Measurements from ENCODE around the gene FBXO45. TPM values are rescaled to one million over a fixed set of nuclear protein-coding genes. Genes with fewer than 3 reads are reported as not detected.

FBXO45 gene
- total RNA-seq, 1 donor from 2014 or later: 9.9 TPM

GRCh38 chr3:196600359-196600758 lies 31.9 kb downstream of the FBXO45 start:
- no peak overlapping the region for H3K4me3 Mint-ChIP-seq (ENCODE audit: unreplicated experiment)
- TF ChIP-seq, protein P1, sequence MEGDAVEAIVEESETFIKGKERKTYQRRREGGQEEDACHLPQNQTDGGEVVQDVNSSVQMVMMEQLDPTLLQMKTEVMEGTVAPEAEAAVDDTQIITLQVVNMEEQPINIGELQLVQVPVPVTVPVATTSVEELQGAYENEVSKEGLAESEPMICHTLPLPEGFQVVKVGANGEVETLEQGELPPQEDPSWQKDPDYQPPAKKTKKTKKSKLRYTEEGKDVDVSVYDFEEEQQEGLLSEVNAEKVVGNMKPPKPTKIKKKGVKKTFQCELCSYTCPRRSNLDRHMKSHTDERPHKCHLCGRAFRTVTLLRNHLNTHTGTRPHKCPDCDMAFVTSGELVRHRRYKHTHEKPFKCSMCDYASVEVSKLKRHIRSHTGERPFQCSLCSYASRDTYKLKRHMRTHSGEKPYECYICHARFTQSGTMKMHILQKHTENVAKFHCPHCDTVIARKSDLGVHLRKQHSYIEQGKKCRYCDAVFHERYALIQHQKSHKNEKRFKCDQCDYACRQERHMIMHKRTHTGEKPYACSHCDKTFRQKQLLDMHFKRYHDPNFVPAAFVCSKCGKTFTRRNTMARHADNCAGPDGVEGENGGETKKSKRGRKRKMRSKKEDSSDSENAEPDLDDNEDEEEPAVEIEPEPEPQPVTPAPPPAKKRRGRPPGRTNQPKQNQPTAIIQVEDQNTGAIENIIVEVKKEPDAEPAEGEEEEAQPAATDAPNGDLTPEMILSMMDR (IDR thresholded peaks at IDR 0.05): no peak
- no peaks in the 10 kb centered on the region for H3K36me3 Mint-ChIP-seq (ENCODE audit: low read depth)
- H3K27me3 Mint-ChIP-seq (ENCODE audit: low read depth): peaks cover 24% of the 10 kb centered on the region
- no peak overlapping the region for H3K27ac Mint-ChIP-seq (ENCODE audit: unreplicated experiment)
- peaks cover 3% of the 10 kb centered on the region for H3K4me1 Mint-ChIP-seq (ENCODE audit: low read depth)
- no peak for DNase-seq (ENCODE audit: low spot score)
- no peaks in the 10 kb centered on the region for H3K9me3 Mint-ChIP-seq (ENCODE audit: low read depth)

DNA sequence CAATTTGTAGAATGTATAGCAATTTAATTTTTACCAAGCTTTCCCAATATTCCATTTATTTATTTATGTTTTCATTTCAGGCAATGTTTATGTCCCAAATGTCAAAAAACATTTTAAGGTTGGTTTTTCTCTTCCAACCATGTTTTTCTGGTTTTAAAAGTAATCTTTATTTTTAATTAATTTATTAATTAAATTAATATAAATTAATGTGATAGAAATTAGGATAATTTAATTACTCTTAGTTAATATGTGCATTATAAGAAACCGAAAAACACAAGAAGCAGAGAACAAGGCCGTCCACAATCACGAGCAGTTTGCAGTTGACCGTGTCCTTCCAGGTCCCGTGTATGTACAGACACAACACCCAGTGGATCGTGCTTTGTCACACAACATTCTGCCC lies 34.2 kb downstream of the FBXO45 start:
- TF ChIP-seq, protein P1 (IDR thresholded peaks at IDR 0.05): no peak
- Mint-ChIP-seq H3K4me3 (ENCODE audit: unreplicated experiment) (no peak overlapping the region), H3K27me3 (ENCODE audit: low read depth) (peaks cover 16% of the 10 kb centered on the region), H3K9me3 (ENCODE audit: low read depth) (no peaks in the 10 kb centered on the region), H3K36me3 (ENCODE audit: low read depth) (no peaks in the 10 kb centered on the region), H3K27ac (ENCODE audit: unreplicated experiment) (no peak overlapping the region), H3K4me1 (ENCODE audit: low read depth) (peaks cover 3% of the 10 kb centered on the region)
- no peak for DNase-seq (ENCODE audit: low spot score)

DNA sequence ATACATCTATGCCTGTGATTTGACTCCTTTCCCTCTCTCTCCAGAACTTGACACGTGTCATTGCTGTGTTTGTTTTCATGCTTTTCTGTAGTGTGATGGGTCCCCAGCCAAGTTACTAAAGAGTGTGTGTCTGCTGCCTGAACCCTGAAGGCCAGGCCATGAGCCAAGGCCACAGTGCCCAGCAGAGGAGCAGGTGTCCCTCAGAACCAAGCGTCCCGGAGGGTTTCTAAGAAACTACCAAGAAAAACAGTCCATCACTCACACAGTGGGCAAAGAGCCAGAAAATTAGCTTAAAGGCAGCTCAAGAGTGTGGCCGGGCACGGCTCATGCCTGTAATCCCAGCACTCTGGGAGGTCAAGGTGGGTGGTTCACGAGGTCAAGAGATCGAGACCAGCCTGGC lies 35.2 kb downstream of the FBXO45 start:
- Mint-ChIP-seq H3K27ac (ENCODE audit: unreplicated experiment) (no peak overlapping the region), H3K36me3 (ENCODE audit: low read depth) (no peaks in the 10 kb centered on the region), H3K4me3 (ENCODE audit: unreplicated experiment) (no peak overlapping the region), H3K27me3 (ENCODE audit: low read depth) (peaks cover 16% of the 10 kb centered on the region), H3K9me3 (ENCODE audit: low read depth) (no peaks in the 10 kb centered on the region), H3K4me1 (ENCODE audit: low read depth) (peaks cover 3% of the 10 kb centered on the region)
- TF ChIP-seq, protein P1 (IDR thresholded peaks at IDR 0.05): no peak
- no peak for DNase-seq (ENCODE audit: low spot score)

GRCh38 chr3:196604548-196604947 lies 36.1 kb downstream of the FBXO45 start:
- H3K27me3 Mint-ChIP-seq (ENCODE audit: low read depth): peaks cover 16% of the 10 kb centered on the region

DNA sequence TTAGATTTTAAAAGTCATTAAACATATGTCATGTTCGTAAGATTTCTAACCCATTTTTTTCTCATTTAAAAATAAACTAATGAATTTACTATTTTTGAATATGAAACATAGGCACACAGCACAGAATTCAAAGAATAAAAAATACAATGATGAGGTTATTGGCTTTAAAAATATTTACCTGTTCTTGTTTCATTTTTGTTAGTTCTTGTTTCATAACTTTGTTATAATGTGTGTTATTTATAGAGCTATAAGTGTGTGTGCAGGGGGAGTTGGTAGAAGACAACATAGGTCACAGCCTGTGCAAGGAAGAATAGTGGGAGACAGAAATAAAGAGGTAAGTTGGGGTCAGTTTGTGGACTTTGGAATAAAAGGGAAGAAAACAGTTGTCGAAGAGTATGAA lies 40.2 kb downstream of the FBXO45 start:
- Mint-ChIP-seq H3K27ac (ENCODE audit: unreplicated experiment) (no peak overlapping the region), H3K4me3 (ENCODE audit: unreplicated experiment) (no peak overlapping the region), H3K27me3 (ENCODE audit: low read depth) (peaks cover 5% of the 10 kb centered on the region), H3K9me3 (ENCODE audit: low read depth) (no peaks in the 10 kb centered on the region), H3K4me1 (ENCODE audit: low read depth) (peaks cover 6% of the 10 kb centered on the region), H3K36me3 (ENCODE audit: low read depth) (no peaks in the 10 kb centered on the region)
- no peak for DNase-seq (ENCODE audit: low spot score)
- TF ChIP-seq, protein P1 (IDR thresholded peaks at IDR 0.05): no peak

More at GRCh38 chr3:196604548-196604947, 36.1 kb downstream of the FBXO45 start:
- TF ChIP-seq, protein P1 (IDR thresholded peaks at IDR 0.05): no peak
- Mint-ChIP-seq H3K9me3 (ENCODE audit: low read depth) (no peaks in the 10 kb centered on the region), H3K4me3 (ENCODE audit: unreplicated experiment) (no peak overlapping the region), H3K36me3 (ENCODE audit: low read depth) (no peaks in the 10 kb centered on the region), H3K27ac (ENCODE audit: unreplicated experiment) (no peak overlapping the region), H3K4me1 (ENCODE audit: low read depth) (peaks cover 6% of the 10 kb centered on the region)
- DNase-seq (ENCODE audit: low spot score): no peak

All from chondrocyte (in vitro differentiated cells).